HG03280 (cell line): ENCODE results near the gene AKT3.

Experiments used
- ATAC-seq: cut with Tn5 transposase; IDR thresholded peaks from one replicate; pipeline ENCODE4 v1.9.1; 2021; ENCODE audit warnings: mild to moderate bottlenecking, moderate library complexity; ENCODE audit not compliant: unreplicated experiment

AKT3 gene

DNA sequence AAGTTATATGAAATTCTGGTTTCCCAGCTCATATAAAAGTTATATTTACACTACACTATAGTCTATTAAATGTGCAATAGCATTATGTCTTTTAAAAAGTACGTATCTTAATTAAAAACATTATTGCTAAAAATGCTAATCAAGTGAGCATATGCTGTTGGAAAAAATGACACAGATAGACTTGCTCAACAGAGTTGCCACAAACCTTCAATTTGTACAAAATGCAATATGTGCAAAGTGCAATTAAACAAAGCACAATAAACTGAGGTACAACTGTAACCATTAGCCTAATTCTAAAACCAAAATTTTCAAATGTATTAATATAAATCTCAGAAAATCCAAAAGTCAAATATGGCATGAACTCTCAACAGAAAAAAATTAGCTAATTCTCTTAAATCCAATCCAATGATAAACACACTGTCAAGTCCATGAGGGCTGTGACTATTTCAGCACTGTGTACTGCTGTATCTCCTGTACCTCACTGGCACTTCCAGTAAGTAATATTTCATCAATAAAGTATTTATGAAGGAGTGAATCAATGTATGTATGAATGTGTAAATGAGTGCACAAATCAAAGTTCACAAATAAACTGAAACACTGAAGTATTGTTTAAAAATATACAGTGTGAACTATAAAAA is 116.3 kb downstream of the AKT3 start:
- ATAC-seq = no peak

DNA sequence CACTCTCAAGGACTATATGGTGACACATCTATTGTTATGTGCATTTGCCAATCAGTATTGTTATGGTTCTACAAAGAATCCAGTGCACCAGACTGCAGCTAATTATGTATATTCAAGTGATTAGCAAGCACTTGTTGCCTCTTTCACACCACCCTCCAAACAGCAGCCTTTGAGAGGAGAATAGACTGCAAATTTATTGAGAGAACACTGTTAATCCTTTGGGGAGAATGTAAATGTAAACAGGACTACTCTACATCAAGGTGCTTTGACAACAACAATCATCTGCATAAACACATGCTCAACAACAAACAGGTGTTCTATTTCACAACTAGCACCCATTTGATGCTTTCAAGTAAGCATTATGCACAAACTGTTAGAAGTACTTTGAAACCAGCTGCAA is 117.4 kb downstream of the AKT3 start:
- no peak for ATAC-seq

- no peak for ATAC-seq
Observed at GRCh38 chr1:243731974-243732625, 117.9 kb downstream of the AKT3 start.

DNA sequence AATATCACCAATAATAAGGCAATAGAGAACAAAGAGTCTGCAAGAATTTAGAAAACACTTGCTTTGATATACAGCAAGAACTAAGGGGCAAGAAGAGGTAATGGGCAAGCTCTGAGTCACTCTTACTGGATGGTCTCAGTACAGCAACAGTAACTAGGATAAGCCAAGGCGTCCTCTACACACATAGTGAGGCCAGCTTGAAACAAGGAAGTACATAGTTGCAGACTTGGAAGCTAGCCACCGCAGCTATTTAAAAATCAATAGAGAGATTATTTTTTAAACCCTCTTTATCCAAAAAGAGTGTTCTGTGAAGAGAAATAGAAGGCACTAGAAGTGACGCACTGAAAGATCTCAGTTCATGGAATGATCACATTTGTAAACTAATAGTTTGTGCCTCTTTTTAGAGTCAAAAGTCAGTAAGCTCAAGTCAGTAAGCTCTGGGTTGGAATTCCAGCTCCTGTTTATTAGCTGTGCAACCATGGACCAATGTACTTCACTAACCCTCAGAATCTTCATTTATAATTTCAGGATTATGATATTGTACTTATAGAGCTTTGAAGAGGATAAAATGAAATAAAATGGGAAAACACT is 118.6 kb downstream of the AKT3 start:
- ATAC-seq = no peak

DNA sequence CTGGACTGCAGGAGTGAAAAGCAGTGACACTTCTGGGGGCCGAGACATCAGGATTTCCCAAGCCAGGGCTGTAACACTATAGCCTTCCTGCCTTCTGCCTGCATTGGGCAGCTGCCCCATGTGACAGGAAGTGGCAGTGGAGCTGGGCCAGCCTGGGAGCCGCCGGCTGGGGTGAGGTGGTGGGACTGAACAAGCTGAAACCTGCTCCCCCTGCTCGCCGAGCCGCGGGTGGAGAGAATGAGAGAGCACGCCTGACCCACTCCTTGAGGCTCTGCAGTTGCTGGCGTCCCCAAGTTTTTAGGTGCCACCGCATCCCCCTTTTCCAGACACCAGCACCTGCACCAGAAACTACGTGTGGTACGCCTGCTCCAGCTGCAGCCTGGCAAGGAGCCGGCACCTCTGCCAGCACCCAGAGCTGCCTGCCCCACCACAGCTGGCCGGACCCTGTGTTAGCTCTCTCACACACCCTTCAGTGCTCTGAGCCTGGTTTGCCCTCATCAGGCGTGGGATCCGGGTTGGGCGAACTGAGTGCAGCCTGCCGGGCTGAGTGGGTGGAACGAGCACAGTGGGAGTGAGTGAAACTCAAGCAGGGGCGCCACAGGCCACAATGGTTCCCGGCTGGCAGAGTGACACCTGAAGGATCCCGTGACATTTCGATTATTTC is 119.4 kb downstream of the AKT3 start:
- ATAC-seq = no peak

DNA sequence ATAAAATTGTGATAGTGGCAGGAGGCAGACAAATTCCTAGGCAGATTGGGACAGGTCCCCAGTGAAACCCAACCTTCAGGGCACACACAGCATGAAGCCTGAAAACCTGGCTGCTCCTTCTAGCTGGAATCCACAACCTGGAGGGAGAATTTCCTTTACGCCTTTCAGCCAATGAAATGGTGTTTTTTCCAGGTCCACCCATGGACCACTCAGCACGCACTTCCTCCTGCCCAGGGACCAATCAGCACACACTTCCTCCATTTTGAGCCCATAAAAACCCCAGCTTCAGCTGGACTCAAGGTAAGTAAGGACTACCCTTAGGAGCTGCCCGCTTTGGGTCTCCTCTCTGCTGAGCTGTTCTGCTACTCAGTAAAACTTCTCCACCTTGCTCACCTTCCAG is 120.1 kb downstream of the AKT3 start:
- ATAC-seq = no peak

DNA sequence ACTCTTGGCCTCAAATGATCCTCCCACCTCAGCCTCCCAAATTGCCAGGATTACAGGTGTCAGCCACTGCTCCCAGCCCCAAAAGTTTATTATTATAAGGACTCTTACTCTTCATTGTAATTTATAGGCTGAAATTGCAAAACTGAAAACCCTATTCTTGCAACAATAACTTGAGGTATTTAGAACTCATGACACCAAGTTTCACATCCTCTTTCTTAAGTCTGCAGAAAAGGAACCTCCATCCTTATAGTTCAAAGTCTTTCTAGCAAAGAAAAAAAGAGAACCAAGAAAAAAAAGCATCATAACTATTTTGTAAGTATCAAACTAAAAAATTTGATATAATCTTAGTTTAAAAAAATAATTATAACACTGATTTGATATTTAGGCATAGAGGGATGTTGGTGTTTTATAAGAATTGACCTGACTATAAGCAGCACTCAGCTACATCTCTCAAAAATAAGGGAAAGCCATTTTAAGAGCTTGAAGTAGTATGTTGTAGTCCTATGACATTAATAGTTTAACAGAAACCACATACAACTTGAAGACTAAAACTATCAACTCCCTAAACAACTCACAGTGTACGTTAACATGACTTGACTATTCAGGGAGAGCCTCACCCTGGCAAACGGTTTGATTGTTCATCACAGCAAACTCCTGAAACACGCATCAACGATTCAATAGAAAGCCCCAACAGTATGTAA is 122.4 kb downstream of the AKT3 start:
- ATAC-seq = peak; percentile 87

- peak; percentile 10 for ATAC-seq
Observed at GRCh38 chr1:243726806-243727502, 123.1 kb downstream of the AKT3 start.

DNA sequence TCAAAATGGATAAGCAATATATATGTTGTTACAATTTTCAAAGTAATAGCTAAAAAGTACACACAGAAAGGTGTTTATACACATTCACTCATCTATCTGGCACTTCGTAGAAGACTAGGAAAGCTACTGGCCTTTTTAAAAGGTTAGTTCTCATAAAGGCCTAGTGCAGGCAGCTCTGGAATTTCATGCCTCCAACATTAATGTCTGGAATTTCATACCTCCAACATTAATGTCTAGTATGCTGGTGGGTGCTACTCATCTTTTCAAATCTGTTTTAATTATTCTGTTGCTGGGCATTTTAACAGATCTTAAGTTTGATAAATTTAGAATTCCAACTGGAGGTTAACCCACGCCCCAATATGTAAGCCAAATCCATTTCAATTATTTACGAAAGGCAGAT is 124.2 kb downstream of the AKT3 start:
- ATAC-seq = no peak

- ATAC-seq = no peak
Observed at GRCh38 chr1:243725075-243725474, 125.0 kb downstream of the AKT3 start.

DNA sequence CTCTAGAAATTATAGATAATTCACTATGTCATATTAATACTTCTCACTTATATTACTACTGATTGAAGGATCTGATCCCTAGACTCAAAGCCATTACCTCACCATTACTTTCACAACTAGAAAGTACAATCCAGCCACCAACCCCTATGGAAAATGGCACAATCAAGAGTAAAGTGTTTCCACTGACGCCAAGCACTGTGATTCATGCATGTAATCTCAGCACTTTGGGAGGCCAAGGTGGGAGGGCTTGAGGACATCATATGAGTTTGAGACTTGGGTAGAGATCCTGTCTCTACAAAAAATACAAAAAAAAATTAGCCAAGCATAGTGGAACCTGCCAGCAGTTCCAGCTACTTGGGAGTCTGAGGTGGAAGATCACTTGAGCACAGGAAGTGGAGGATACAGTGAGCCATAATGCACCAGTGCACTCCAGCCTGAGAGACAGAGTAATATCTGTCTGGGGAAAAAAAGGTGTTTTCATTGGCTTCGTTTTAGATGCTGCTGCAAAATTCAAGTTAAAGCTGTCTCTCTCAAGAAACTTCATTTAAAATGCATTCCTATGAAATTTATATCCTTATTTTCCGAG is 126.5 kb downstream of the AKT3 start:
- no peak for ATAC-seq

- no peak for ATAC-seq
Observed at GRCh38 chr1:243723050-243723449, 127.0 kb downstream of the AKT3 start.

DNA sequence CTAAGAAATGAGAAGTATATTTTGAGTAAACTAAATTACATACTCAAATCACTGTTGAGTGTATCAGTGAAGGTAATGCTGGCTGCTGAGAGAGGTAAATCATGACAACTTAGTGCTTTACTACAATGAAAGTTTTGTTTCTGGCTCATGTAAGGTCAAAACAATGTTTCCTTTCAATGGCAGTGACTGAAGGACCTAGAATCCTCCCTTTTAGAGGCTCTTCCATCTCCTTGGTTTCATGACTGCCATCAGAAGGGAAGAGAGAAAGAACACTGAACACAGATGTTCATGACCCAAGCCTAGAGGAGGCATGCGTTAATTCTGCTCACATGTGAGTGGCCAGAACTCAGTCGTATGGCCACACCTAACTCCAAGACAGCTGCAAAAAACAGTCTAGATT is 130.6 kb downstream of the AKT3 start:
- no peak for ATAC-seq

DNA sequence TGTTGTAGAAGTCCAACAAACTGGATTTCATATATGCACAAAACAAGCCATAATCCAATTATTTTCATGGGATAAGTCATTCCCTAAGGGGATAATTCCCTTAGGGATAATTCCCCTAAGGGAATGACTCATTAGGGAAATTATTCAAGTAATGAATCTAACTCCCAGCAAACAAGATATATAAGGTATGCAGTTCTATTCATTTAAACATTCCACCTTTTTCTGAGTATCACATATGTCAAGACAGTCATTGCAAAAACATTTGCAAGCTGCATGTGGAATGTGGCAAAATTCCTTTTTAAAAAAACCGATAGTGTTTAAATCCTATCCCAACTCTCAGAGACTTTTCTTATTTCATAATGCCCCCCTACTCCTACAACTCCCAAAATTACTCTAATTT is 131.2 kb downstream of the AKT3 start:
- no peak for ATAC-seq

- ATAC-seq = no peak
Observed at GRCh38 chr1:243718022-243718421, 132.0 kb downstream of the AKT3 start.

GRCh38 chr1:243716906-243717305 is 133.1 kb downstream of the AKT3 start:
- no peak for ATAC-seq

DNA sequence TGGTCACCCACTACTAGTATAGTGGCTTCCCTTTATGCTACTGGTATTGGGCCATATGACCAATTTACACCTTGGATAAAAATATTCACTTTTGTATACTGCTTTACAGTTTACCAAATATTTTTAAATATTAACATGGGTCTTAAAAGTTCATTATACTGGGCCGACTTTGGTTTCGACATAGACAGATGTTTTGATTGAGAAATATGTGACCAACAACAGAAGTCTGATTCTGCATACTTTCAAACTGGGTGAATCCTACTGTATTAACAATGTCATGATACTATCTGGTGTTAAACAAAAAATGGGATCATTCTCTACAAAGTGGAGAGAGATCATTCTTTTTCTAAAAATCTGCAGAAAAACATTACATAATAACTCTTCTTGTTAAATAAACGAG is 134.8 kb downstream of the AKT3 start:
- ATAC-seq = no peak

GRCh38 chr1:243713470-243714186 is 136.4 kb downstream of the AKT3 start:
- ATAC-seq = no peak

- ATAC-seq = no peak
Observed at GRCh38 chr1:243712941-243713340, 137.1 kb downstream of the AKT3 start.

GRCh38 chr1:243712242-243712641 is 137.8 kb downstream of the AKT3 start:
- ATAC-seq = no peak
